HG02885 (cell line): ENCODE data around the gene RPS6KA2.
"Not testable (repeated sequence)": the region's sequence is repeated elsewhere in the genome, so short reads cannot be mapped to it uniquely, and the experiment has no call there.

ENCODE experiments used
- ATAC-seq: cut with Tn5 transposase; IDR thresholded peaks from one replicate; pipeline ENCODE4 v1.9.1; 2021; ENCODE audit warnings: mild to moderate bottlenecking; ENCODE audit not compliant: unreplicated experiment, poor library complexity

The RPS6KA2 gene

DNA sequence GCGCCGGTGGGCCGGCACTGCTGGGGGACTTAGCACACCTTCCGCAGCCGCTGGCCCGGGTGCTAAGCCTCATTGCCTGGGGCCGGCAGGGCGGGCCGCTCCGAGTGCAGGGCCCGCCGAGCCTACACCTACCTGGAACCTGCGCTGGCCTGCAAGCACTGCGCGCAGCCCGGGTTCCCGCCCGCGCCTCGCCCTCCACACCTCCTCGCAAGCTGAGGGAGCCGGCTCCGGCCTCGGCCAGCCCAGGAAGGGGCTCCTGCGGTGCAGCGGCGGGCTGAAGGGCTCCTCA is 233.6 kb downstream of the RPS6KA2 start:
- no peak for ATAC-seq

DNA sequence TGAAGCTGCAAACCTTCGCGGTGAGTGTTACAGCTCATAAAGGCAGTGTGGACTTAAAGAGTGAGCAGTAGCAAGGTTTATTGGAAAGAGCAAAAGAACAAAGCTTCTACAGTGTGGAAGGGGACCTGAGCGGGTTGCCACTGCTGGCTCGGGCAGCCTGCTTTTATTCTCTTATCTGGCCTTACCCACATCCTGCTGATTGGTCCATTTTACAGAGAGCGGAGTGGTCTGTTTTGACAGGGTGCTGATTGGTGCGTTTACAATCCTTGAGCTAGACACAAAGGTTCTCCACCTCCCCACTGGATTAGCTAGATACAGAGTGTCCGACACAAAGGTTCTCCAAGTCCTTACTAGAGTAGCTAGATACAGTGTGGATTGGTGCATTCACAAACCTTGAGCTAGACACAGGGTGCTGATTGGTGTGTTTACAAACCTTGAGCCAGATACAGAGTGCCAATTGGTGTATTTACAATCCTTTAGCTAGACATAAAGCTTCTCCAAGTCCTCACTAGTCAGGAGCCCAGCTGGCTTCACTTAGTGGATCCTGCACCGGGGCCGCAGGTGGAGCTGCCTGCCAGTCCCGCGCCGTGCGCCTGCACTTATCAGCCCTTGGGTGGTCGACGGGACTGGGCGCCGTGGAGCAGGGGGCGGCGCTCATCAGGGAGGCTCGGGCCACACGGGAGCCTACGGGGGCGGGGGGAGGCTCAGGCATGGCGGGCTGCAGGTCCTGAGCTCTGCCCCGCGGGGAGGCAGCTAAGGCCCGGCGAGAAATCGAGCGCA is 234.1 kb downstream of the RPS6KA2 start:
- not testable (repeated sequence) for ATAC-seq

DNA sequence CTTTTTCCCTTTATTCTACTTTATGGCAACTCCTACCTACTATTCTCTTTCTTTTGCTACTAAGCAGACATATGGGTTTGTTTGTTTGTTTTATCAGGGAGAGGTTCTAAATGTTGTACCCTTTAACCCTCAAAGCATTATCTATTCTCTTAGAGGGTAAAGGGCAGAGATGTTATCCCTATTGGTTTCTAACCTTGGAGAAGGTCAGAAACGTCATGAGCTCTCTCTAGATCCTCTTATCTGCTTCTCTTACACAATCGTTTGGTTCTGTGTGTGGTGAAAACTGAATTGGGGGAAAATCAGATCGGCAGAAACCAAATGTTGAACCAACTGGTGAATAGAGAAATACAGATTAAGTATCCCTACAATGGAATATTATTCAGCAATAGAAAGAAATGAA is 237.9 kb downstream of the RPS6KA2 start:
- no peak for ATAC-seq

DNA sequence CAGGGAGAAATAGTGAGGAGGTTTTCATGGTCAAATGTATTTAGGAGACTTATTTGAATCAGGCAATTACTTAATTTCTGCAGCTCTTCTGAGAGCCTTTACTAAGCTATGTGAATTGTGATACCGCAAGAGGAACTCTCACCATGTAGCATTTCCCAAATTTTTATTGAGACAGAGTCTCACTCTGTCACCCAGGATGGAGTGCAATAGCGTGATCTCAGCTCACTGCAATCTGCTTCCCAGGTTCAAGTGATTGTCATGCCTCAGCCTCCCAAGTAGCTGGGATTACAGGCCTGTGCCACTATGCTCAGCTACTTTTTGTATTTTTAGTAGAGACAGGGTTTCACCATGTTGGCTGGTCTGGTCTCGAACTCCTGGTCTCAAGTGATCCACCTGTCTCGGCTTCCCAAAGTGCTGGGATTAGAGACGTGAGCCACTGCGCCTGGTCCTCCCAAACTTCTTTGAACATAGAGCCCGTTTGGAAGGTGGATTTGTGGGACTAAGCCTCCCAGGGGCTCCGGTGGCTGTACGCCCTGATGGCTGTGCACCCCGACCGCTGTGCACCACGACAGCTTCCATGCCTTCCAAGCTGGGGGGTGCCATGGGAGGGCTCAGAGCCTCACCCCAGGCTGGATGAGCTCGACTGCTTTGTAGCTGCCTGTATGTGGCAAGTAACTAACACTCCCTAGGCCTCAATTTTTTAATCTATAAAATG is 238.6 kb downstream of the RPS6KA2 start:
- ATAC-seq: no peak

DNA sequence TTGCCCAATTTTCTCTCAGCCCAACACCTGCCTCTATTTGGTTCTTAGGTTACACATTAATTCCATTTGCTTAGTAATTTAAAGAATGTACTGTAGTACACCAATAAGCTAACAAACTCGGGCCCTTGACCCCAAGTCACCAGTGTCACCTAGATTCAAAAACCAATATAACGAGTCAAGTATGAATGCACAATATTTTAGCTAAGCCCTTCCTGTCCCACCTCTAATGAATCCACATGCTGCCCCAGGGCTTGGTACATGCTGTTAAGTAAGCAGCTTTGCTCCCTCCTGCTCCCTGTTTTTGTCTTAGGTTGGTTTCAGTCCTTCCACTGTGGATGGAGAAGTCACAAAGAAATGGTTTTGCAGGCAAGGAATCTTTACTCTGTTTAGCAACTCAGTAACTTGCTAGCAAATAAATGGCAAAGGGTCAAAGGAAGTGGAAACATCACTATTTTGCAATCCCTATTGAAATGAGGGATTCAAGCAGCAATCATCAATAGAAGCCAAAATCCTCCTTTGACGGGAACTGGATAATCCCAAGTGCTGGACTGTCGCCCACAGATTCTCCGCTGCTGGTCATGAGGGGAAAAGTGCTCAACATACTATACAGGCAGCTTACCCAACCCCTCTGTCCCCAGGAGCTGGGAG is 239.3 kb downstream of the RPS6KA2 start:
- no peak for ATAC-seq

DNA sequence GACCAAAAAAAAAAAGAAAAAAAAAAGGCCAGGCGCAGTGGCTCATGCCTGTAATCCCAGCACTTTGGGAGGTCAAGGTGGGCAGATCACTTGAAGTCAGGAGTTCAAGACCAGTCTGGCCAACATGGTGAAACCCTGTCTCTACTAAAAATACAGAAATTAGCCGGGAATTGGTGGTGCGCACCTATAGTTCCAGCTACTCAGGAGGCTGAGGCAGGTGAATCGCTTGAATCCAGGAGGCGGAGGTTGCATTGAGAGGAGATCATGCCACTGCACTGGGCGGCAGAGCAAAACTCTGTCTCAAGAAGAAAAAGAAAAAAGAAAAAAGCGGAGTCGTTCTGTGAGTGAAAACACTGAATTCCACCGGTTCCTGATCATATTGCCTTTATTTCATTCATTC is 240.0 kb downstream of the RPS6KA2 start:
- ATAC-seq: not testable (repeated sequence)

DNA sequence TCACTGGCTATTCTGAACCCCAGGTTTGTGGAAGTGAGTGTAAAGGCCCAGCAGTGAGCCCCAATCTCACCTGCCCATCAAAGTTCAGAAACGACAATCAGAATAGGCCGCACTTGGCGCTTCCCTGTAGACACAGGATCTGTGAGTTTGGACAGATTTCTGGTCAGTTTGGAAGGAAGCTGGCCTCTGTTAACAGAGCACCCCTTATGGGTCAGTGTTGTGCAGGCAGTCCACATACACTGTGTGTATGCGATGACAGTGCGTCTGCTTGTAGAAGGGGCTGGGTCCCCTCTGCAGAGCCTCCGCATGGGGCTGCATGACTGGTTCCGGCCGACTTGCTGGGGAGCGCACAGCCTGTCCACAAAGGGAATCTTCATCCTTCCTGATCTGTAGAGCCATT is 240.9 kb downstream of the RPS6KA2 start:
- no peak for ATAC-seq

DNA sequence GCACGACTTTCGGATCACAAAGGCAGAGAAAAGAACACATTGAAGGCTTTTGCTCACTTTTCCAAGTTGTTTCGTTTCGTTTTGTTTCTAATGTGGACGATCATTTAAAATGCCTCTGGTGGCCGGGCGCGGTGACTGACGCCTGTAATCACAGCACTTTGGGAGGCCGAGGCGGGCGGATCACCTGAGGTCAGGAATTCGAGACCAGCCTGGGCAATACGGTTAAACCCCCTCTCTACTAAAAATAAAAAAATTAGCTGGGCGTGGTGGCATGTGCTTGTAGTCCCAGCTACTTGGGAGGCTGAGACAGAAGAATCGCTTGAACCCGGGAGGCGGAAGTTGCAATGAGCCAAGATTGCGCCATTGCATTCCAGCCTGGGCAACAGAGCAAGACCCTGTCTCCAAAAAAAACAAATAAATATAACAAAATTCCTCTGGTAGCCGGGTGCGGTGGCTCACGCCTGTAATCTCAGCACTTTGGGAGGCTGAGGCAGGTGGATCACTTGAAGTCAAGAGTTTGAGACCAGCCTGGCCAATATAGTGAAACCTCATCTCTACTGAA is 243.2 kb downstream of the RPS6KA2 start:
- peak; percentile 0 for ATAC-seq

DNA sequence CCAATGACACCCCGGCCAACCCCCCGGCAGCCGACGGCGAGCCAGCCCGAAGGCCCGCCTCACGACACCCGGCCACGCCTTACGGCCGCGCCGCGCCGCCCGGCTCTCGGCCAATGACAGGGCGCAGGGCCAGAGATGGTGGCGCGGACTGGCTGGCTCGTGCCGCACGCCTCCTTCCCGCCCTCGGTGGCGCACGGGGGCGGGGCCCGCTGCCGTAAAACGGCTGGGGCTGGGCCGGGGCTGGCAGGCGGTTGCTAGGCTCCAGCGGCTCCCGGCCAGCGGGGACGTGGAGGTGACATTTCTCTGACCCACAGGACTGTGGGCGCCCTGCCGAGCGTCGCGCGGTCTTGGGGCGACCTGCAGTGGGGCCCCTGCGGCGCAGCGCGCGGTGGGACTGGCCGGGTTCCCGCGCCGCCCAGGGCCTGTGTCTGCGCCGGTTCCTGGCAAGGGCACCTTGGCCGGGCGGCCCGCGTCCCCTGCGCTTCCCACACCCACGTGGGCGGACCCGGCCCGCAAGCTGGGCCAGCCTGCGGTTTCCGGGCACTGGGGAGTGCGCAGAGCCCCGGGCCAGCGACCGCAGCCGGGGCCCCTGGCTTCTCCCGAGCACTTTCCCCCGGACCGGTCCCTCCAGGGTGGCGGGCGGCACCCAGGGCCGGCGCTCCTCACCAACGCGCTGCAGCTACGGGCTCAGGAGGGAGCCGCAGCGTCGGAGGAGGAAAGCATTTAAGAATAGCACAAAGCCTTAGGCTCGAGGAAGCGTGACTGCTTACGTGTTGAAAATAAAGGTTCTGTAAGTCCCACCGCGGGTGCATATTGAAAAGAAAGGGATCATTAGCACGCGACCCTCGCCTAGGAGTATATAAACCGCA is 243.9 kb downstream of the RPS6KA2 start, which contains the start of gene MPC1:
MPC1 (minus strand) TSS at position 8 of the 869 bp plus-strand sequence. CDS start 64 bp downstream, outside the sequence.
- peak; percentile 85 for ATAC-seq

DNA sequence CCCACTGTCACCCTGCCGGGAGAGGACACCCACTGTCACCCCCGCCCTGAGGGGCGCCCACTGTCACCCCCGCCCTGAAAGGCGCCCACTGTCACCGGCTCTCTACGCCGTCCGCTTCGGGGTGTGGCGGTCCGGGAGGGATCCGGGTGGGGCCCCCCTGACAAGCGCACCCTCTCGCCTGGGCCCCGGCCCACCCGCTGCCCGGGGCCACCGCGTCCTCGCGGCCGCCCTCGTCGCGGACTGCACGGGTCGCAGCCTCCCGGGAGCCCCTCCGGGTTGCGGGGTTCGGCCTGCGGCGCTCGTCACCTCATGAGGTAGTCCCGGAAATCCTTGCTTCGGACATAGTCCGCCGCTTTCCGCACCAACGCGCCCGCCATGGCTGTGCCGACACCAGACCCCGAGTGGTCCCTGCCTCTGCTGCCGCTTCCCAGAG is 244.5 kb downstream of the RPS6KA2 start:
- ATAC-seq: peak; percentile 15

DNA sequence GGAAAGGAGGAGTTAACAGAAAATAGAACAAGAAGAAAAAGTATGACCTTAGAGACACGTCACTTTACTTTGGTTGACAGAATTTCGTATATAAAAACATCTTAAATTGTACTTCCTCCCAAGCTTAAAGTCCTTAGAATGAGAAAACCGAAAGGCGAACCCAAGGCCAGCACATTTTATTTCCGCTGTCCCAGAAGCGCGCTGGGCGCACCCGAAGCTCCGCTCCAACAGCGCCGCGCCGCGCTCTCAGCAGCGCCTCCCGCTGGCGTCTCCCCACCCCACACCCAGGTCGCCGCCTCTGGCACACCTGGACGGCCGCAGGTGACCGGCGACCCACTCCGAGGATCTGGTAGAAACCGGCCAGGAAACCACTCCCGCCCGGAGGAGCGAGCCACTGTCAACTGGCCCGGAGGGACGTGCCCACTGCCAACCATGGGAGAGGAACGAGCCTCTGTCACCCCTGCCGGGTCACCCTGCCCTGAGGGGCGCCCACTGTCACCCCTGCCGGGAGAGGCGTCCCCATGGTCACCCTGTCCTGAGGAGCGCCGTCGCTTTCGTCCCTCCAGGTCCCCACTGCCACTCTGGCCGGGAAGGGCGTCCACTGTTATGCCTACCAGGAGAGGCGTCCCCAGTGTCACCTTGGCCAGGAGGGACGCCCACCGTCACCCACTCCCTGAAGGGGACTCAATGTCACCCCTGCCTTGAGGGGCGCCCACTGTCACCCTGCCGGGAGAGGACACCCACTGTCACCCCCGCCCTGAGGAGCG is 245.1 kb downstream of the RPS6KA2 start:
- ATAC-seq: peak; percentile 56

DNA sequence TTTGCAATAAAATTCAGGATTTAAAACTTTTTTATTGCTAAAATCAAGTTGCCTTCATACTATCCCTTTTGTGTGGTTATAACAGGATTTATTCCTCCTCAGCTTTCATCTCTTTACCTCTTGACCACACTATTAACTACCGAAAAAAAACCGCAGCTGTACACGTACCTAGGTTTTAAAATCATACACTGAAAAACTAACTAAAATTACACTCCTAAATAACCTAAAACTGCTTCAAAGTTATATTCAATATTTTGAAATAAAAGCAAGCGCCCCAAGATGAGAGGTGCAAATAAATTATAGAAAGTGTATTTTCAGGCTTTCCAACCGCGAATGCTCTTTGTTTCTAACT is 245.7 kb downstream of the RPS6KA2 start:
- no peak for ATAC-seq

DNA sequence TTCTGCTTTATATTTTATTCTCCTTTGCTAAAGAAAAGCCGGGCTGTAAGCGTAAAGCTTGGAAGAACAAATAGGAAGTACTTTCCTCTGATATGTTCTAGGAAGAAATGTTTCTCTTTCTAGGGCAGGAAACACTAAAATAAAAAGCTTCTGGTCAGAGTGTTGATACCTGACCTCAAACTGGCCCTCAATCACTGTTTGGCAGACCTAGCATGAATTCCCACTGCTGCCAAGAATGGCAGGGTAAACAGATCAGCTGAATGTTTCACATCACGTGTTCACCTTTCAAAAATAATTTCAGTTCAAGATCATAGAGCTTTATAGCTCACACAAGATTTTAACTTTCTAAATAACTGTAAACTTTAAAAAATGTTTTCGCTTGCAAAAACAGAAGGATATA is 247.3 kb downstream of the RPS6KA2 start:
- ATAC-seq: no peak

DNA sequence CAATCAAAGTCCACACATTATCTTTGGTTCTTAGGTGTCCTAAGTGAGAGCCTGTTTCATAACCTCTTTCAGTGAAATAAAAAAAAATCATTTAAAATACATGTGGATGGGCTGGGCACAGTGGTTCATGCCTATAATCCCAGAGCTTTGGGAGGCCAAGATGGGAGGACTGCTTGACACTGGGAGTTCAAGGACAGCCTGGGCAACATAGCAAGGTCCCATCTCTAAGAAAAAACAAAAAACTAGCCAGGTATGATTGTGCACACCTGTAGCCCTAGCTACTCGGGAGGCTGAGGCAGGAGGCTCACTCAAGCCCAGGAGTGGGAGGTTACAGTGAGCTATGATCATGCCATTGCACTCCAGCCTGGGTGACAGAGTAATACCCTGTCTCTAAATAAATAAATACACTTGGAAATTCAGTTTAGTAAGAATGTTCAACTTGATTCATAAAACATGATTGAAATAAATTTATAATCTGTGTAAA is 247.9 kb downstream of the RPS6KA2 start:
- no peak for ATAC-seq

DNA sequence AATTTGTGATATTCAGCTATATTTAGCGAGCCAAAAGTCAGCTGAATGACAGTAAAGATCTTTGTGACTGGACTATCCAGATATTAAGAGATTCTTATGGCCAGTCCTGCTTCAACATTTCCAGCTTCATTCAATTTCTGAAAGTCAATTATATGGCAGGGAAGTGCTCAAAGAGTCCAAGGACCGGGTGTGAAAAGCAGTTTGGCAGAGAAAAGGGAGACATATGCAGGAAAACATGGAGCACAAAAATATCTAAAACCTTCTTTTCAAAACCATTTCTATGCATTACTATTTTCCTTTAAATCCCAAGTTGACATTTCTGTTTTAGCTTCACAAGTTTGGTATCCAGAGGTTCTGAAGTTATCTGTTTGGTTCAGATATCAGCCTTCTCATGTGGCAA is 249.3 kb downstream of the RPS6KA2 start:
- ATAC-seq: no peak

DNA sequence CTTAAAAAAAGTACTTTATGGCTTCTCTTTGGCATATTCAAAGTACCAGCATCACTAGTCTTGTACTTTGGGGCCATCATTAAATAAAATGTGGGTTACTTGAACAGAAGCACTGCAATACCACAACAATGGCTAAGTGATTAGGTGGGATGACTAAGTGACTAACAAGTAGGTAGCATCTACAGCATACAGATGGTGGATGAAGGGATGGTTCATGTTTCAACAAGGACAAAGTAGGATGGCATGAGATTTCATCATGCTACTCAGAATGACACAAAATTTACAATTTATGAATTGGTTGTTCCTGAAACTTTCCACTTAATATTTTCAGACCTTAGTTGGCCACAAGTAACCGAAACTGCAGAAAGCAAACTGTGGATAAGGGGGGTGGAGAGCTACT is 252.0 kb downstream of the RPS6KA2 start:
- ATAC-seq: no peak

DNA sequence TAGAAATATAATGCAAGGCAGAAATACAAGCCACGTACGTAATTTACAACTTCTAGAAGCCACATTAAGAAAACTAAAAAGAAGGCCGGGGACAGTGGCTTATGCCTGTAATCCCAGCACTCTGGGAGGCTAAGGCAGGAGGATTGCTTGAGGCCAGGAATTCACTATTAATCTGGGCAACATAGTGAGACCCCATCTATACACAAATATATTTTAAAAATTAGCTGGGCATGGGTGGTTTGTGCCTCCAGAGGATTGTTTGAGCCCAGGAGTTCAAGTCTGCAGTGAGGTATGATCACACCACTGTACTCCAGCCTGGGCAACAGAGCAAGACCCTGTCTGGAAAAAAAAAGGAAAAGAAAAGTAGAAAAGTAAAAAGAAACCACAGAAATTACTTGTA is 256.6 kb downstream of the RPS6KA2 start:
- ATAC-seq: no peak

DNA sequence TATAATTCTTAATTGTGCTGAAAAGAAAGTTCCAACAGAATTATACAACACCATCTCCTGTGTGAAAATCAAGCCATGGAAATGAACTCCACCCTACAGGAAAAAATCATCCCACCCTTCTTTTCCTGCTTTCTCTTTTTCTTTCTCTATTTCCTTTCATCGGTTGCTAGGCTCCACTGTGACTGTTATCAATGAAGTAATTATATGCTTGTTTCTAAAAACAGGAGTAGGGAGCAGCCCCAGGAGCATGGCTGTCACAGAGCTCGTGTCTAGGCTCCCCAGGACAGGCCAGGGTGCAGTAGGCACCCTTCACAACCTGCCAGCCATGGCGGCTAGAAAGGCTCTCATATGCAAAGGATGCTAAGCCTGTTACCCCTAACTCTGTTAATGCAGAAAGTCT is 257.3 kb downstream of the RPS6KA2 start:
- no peak for ATAC-seq

DNA sequence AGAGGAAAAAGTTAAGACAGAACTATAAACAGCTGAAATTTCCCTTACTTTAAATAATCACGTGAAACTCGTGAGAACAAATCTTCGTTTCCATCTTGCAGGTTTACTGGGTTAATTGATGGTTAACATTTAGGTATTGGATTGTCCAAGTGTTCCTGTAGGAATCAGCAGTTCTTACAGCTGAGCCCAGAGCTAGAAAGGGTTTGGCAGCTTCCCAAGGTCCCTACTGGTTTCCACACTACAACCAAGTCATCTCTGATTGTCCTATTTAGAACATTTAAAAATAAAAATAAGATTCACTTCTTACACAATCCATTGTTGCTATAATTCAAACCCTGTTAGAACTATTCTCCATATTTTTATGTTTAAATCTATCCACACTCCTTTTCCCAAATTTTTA is 260.1 kb downstream of the RPS6KA2 start:
- no peak for ATAC-seq
